ENCODE results near the gene ZNF318.

- TF ChIP-seq, protein P1, sequence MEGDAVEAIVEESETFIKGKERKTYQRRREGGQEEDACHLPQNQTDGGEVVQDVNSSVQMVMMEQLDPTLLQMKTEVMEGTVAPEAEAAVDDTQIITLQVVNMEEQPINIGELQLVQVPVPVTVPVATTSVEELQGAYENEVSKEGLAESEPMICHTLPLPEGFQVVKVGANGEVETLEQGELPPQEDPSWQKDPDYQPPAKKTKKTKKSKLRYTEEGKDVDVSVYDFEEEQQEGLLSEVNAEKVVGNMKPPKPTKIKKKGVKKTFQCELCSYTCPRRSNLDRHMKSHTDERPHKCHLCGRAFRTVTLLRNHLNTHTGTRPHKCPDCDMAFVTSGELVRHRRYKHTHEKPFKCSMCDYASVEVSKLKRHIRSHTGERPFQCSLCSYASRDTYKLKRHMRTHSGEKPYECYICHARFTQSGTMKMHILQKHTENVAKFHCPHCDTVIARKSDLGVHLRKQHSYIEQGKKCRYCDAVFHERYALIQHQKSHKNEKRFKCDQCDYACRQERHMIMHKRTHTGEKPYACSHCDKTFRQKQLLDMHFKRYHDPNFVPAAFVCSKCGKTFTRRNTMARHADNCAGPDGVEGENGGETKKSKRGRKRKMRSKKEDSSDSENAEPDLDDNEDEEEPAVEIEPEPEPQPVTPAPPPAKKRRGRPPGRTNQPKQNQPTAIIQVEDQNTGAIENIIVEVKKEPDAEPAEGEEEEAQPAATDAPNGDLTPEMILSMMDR (IDR thresholded peaks at IDR 0.05; ENCODE audit: poor library complexity, severe bottlenecking) = no peak
- TF ChIP-seq EZH2 (IDR thresholded peaks at IDR 0.05; ENCODE audit: borderline replicate concordance, insufficient read depth, low read length, poor library complexity, severe bottlenecking) (no peak), POLR2AphosphoS5 (IDR thresholded peaks at IDR 0.05) (no peak), MXI1 (conservative IDR thresholded peaks at IDR 0.05; ENCODE audit: poor library complexity, severe bottlenecking) (no peak), SMC3 (conservative IDR thresholded peaks at IDR 0.05; ENCODE audit: poor library complexity) (no peak), EP300 (conservative IDR thresholded peaks at IDR 0.05; ENCODE audit: poor library complexity, severe bottlenecking) (no peak)
- TF ChIP-seq, protein P2, sequence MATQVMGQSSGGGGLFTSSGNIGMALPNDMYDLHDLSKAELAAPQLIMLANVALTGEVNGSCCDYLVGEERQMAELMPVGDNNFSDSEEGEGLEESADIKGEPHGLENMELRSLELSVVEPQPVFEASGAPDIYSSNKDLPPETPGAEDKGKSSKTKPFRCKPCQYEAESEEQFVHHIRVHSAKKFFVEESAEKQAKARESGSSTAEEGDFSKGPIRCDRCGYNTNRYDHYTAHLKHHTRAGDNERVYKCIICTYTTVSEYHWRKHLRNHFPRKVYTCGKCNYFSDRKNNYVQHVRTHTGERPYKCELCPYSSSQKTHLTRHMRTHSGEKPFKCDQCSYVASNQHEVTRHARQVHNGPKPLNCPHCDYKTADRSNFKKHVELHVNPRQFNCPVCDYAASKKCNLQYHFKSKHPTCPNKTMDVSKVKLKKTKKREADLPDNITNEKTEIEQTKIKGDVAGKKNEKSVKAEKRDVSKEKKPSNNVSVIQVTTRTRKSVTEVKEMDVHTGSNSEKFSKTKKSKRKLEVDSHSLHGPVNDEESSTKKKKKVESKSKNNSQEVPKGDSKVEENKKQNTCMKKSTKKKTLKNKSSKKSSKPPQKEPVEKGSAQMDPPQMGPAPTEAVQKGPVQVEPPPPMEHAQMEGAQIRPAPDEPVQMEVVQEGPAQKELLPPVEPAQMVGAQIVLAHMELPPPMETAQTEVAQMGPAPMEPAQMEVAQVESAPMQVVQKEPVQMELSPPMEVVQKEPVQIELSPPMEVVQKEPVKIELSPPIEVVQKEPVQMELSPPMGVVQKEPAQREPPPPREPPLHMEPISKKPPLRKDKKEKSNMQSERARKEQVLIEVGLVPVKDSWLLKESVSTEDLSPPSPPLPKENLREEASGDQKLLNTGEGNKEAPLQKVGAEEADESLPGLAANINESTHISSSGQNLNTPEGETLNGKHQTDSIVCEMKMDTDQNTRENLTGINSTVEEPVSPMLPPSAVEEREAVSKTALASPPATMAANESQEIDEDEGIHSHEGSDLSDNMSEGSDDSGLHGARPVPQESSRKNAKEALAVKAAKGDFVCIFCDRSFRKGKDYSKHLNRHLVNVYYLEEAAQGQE (IDR thresholded peaks at IDR 0.05; ENCODE audit: borderline replicate concordance) = no peak
Observed at GRCh38 chr6:43347444-43347843, 22.0 kb downstream of the ZNF318 start.

Data from neural cell (in vitro differentiated cells).